DND-41 (cell line): ENCODE measurements around the gene SLC52A1.

Source experiments
- CTCF ChIP-seq: IDR thresholded peaks from 2 replicates; pipeline ENCODE4 v1.5.1; 2012; ENCODE audit warnings: borderline replicate concordance, low read length, moderate library complexity, mild to moderate bottlenecking; ENCODE audit not compliant: poor library complexity, severe bottlenecking; ENCODE audit errors: extremely low read depth
- EZH2 ChIP-seq: IDR thresholded peaks from 3 replicates; pipeline ENCODE4 v1.6.1; 2012; ENCODE audit warnings: borderline replicate concordance, low read depth, mild to moderate bottlenecking, moderate library complexity, low read length, inconsistent platforms; ENCODE audit not compliant: severe bottlenecking

- TF ChIP-seq CTCF (no peak), EZH2 (no peak)
These were observed 575 bp downstream of the SLC52A1 start for GRCh38 chr17:5034651-5035050.
